MCF 10A (cell line): ENCODE results near the gene CNNM2. TPM values are rescaled to one million over a fixed set of nuclear protein-coding genes. Genes with fewer than 3 reads are reported as not detected.

Source experiments
- BruUV-seq: library from RNA; stranded (reverse); fragments of 400-500 nt; replicated peaks from 2 replicates; lab custom pipeline; 2021; lab: Mats Ljungman, UMichigan
- CTCF ChIA-PET: fragments of 300-600 bp; sonication (Branson Sonifier 250); formaldehyde crosslinking; extraction: SDS; loops from one replicate; lab custom pipeline; 2021; ENCODE audit warnings: antibody characterized with exemption, inconsistent platforms; lab: Yijun Ruan, JAX
- POLR2A ChIA-PET: fragments of 300-600, 350-650 bp; sonication (Branson Sonifier 250); formaldehyde crosslinking; extraction: SDS; loops from one replicate; lab custom pipeline; 2020; ENCODE audit warnings: antibody characterized with exemption, inconsistent platforms; lab: Yijun Ruan, JAX
- DNase-seq: peaks from one replicate; pipeline ENCODE4 v3.0.0-alpha.2; 2018; ENCODE audit not compliant: unreplicated experiment
- H3K27ac Mint-ChIP-seq: one replicate; pipeline ENCODE4 v1.8.0; 2022; ENCODE audit warnings: mild to moderate bottlenecking, low read depth, mixed read lengths; ENCODE audit not compliant: unreplicated experiment
- H3K27me3 Mint-ChIP-seq: one replicate; pipeline ENCODE4 v1.8.0; 2022; ENCODE audit warnings: mixed read lengths; ENCODE audit not compliant: insufficient read depth, unreplicated experiment
- H3K36me3 Mint-ChIP-seq: one replicate; pipeline ENCODE4 v1.8.0; 2022; ENCODE audit warnings: mild to moderate bottlenecking, moderate library complexity, mixed read lengths; ENCODE audit not compliant: insufficient read depth, unreplicated experiment
- H3K4me1 Mint-ChIP-seq: one replicate; pipeline ENCODE4 v1.8.0; 2022; ENCODE audit warnings: mixed read lengths; ENCODE audit not compliant: insufficient read depth, unreplicated experiment
- H3K4me3 Mint-ChIP-seq: one replicate; pipeline ENCODE4 v1.8.0; 2022; ENCODE audit warnings: mild to moderate bottlenecking, moderate library complexity, mixed read lengths; ENCODE audit not compliant: unreplicated experiment
- H3K9me3 Mint-ChIP-seq: one replicate; pipeline ENCODE4 v1.8.0; 2022; ENCODE audit warnings: mixed read lengths; ENCODE audit not compliant: unreplicated experiment
- CTCF ChIP-seq: fragments of 200-600 bp; IDR thresholded peaks from one replicate; pipeline ENCODE4 v1.8.0; 2022; ENCODE audit warnings: antibody characterized with exemption, mild to moderate bottlenecking; ENCODE audit not compliant: unreplicated experiment
- intact Hi-C: fragments of 100-400 bp; cut with micrococcal nuclease; formaldehyde crosslinking; loops from 2 replicates; pipeline ENCODE4 v1.14.1; 2022
- total RNA-seq: library from RNA; stranded (reverse); gene quantifications from 2 replicates; pipeline ENCODE4 v1.2.3, GENCODE V29; 2022

Gene CNNM2
- total RNA-seq, 1 experiment from 2014 or later, result 5.6 TPM

- ChIA-PET CTCF (interaction anchor here (1.0 kb wide), 1 partner anchor 87 kb away, joined by 3 read pairs; no protein-coding TSS in a partner anchor), POLR2A (no interaction called here)
- intact Hi-C loops, result no loop called here
- Mint-ChIP-seq H3K9me3 (no peaks in the 10 kb centered on the region), H3K36me3 (no peaks in the 10 kb centered on the region), H3K4me1 (no peaks in the 10 kb centered on the region), H3K4me3 (no peak overlapping the region), H3K27me3 (no peaks in the 10 kb centered on the region), H3K27ac (no peak overlapping the region)
- BruUV-seq, result no TSS peak
- no peak for DNase-seq
- TF ChIP-seq CTCF, result no peak
Measured at GRCh38 chr10:103021900-103022293, 103.8 kb downstream of the CNNM2 start.

GRCh38 chr10:103025696-103026095 lies 107.6 kb downstream of the CNNM2 start:
- BruUV-seq, result no TSS peak
- POLR2A ChIA-PET, result no interaction called here
- no peak for DNase-seq
- Mint-ChIP-seq H3K36me3 (no peaks in the 10 kb centered on the region), H3K4me1 (no peaks in the 10 kb centered on the region), H3K9me3 (no peaks in the 10 kb centered on the region), H3K27ac (no peak overlapping the region), H3K4me3 (no peak overlapping the region), H3K27me3 (no peaks in the 10 kb centered on the region)
- intact Hi-C loops, result no loop called here
- TF ChIP-seq CTCF, result no peak
- CTCF ChIA-PET, result no interaction called here

GRCh38 chr10:103038570-103038969 lies 120.5 kb downstream of the CNNM2 start:
- intact Hi-C loops, result no loop called here
- no TSS peak for BruUV-seq
- no peak for DNase-seq
- H3K4me1 Mint-ChIP-seq, result peaks cover 18% of the 10 kb centered on the region
- H3K27me3 Mint-ChIP-seq, result no peaks in the 10 kb centered on the region
- CTCF ChIA-PET, result no interaction called here
- TF ChIP-seq CTCF, result no peak
- H3K4me3 Mint-ChIP-seq, result no peak overlapping the region
- H3K36me3 Mint-ChIP-seq, result peaks cover 5% of the 10 kb centered on the region
- H3K9me3 Mint-ChIP-seq, result no peaks in the 10 kb centered on the region
- POLR2A ChIA-PET, result no interaction called here
- H3K27ac Mint-ChIP-seq, result no peak overlapping the region

GRCh38 chr10:103040418-103040817 lies 122.3 kb downstream of the CNNM2 start:
- Mint-ChIP-seq H3K27me3 (no peaks in the 10 kb centered on the region), H3K4me3 (no peak overlapping the region), H3K9me3 (no peaks in the 10 kb centered on the region), H3K4me1 (peaks cover 18% of the 10 kb centered on the region), H3K36me3 (peaks cover 5% of the 10 kb centered on the region), H3K27ac (no peak overlapping the region)
- ChIA-PET CTCF (interaction anchor here (0.6 to 0.9 kb wide), 3 partner anchors 10 to 374 kb away, joined by 3 read pairs; no protein-coding TSS in a partner anchor), POLR2A (interaction anchor here (1.8 kb wide), 1 partner anchor 13 kb away, joined by 4 read pairs; no protein-coding TSS in a partner anchor)
- intact Hi-C loops, result no loop called here
- BruUV-seq, result no TSS peak
- no peak for TF ChIP-seq CTCF
- DNase-seq, result peak; percentile 25
